Activated CD8-positive, alpha-beta T cell treated with anti-CD3 and anti-CD28 coated beads for 36 hours (primary cell): ENCODE data around the gene DRC7. TPM values are rescaled to one million over a fixed set of nuclear protein-coding genes. Genes with fewer than 3 reads are reported as not detected.
A peak's percentile ranks its signal among the peaks of the same experiment; 100 is the strongest.

ENCODE experiments used
- ATAC-seq: fragments of 200-7000 bp; cut with Tn5 transposase; one replicate; pipeline ENCODE4 v1.10.0; 2021; ENCODE audit warnings: mild to moderate bottlenecking, moderate library complexity
- CTCF ChIA-PET: fragments of 350-600 bp; sonication (Branson Sonifier 250); formaldehyde crosslinking; loops from one replicate; lab custom pipeline; 2021; ENCODE audit warnings: antibody characterized with exemption; lab: Charles Lee
- POLR2A ChIA-PET: fragments of 350-600 bp; sonication (Branson Sonifier 250); formaldehyde crosslinking; loops from one replicate; lab custom pipeline; 2021; ENCODE audit warnings: antibody characterized with exemption; lab: Charles Lee
- DNase-seq: peaks from one replicate; pipeline ENCODE4 v3.0.0-alpha.2; 2020
- H3K27ac Mint-ChIP-seq: one replicate; pipeline ENCODE4 v1.8.0; 2021; ENCODE audit warnings: mild to moderate bottlenecking, mixed read lengths
- H3K27me3 Mint-ChIP-seq: one replicate; pipeline ENCODE4 v1.8.0; 2021; ENCODE audit warnings: mixed read lengths
- H3K36me3 Mint-ChIP-seq: one replicate; pipeline ENCODE4 v1.8.0; 2021; ENCODE audit warnings: low read depth, mixed read lengths
- H3K4me1 Mint-ChIP-seq: one replicate; pipeline ENCODE4 v1.8.0; 2021; ENCODE audit warnings: low read depth, mixed read lengths
- H3K4me3 Mint-ChIP-seq: one replicate; pipeline ENCODE4 v1.8.0; 2021; ENCODE audit warnings: mild to moderate bottlenecking, moderate library complexity, mixed read lengths
- H3K9me3 Mint-ChIP-seq: one replicate; pipeline ENCODE4 v1.8.0; 2021; ENCODE audit warnings: mixed read lengths
- intact Hi-C: fragments of 100-400 bp; cut with micrococcal nuclease; formaldehyde crosslinking; loops from one replicate; pipeline ENCODE4 v1.10.0; 2022
- total RNA-seq, 2 experiments: library from RNA; stranded (reverse); gene quantifications; one replicate each; pipeline ENCODE4 v1.2.3, GENCODE V29; 2021
- TF ChIP-seq, protein P1 (sequence below): fragments of 200-600 bp; IDR thresholded peaks from one replicate; pipeline ENCODE4 v1.8.0; 2022; ENCODE audit warnings: antibody characterized with exemption, mild to moderate bottlenecking

DRC7 gene
- total RNA-seq, 2 experiments from 2014 or later, result 0.58 TPM; not detected in 1

DNA sequence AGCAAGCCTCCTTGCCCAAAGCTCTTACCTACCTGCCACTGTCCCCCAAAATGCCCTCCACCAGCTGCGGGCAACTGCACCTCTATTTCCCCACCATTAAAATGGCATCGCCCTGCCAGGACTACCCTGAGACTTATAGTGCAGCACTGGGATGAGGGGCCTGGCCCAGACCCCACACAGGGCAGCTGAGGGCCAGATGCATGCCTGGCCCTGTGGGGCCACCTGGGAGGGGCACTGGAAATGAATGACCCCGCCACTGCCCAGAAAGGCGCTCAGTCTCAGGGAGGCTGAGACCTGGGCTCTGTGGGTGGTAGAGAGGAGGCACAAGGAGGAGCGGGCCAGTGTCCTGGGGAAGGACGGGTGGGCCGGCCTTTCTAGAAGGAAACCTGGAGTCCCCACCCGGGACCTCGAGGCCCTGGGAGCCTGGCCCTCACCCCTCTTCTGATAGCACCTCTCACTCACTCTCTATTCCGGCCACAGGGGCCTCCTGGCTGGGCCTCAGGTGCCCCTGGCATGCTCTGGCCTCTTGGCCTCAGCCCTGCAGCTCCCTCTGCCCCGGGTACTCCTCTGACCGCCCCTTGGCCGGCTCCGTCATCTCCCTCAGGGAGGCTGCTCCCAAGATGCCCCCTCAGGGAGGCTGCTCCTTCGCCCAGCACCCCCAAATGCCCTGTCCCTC, 67.9 kb downstream of the DRC7 start:
- intact Hi-C loops, result no loop called here
- no peaks in the 10 kb centered on the region for H3K9me3 Mint-ChIP-seq
- TF ChIP-seq, protein P1, sequence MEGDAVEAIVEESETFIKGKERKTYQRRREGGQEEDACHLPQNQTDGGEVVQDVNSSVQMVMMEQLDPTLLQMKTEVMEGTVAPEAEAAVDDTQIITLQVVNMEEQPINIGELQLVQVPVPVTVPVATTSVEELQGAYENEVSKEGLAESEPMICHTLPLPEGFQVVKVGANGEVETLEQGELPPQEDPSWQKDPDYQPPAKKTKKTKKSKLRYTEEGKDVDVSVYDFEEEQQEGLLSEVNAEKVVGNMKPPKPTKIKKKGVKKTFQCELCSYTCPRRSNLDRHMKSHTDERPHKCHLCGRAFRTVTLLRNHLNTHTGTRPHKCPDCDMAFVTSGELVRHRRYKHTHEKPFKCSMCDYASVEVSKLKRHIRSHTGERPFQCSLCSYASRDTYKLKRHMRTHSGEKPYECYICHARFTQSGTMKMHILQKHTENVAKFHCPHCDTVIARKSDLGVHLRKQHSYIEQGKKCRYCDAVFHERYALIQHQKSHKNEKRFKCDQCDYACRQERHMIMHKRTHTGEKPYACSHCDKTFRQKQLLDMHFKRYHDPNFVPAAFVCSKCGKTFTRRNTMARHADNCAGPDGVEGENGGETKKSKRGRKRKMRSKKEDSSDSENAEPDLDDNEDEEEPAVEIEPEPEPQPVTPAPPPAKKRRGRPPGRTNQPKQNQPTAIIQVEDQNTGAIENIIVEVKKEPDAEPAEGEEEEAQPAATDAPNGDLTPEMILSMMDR, result no peak
- H3K4me3 Mint-ChIP-seq, result no peak overlapping the region
- ChIA-PET POLR2A (no interaction called here), CTCF (no interaction called here)
- no peaks in the 10 kb centered on the region for H3K36me3 Mint-ChIP-seq
- DNase-seq, result no peak
- ATAC-seq, result no peak
- H3K27ac Mint-ChIP-seq, result no peak overlapping the region
- peaks cover 4% of the 10 kb centered on the region for H3K4me1 Mint-ChIP-seq
- H3K27me3 Mint-ChIP-seq, result no peaks in the 10 kb centered on the region

DNA sequence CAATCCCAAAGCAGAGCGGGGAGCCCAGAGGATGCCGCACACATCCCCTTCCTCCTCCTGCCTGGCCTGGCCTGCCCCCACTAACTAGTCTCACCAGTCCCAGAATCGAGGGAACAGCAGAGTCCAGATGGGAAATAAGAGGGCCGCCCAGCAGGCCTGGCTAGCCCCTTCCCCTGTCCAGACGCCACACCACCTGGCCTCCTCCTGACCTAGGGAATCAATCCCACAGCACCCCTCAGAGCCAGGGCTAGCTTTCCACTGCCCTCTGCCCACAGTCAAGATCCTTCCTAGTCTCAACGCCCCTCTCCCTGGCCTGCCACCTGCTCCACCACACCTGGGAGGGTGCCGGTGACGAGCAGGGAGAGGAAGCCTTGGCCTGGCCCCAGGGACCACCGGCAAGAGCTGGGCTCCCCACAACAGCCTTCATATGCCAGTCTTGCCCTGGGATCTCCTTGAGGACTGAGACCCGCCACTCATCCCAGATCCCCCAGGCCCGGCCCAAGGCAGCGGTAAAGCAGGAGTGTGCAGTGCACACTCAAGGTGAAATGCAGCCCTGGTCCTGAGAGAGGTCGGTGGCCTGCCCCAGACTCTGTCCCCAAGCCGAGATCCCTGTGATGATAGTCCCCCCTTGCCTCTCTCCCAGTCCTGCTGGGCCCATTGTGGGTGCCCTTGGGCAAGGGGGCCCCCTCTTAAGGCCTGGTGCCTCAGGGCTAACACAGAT, 68.8 kb downstream of the DRC7 start:
- ChIA-PET POLR2A (no interaction called here), CTCF (no interaction called here)
- DNase-seq, result no peak
- ATAC-seq, result no peak
- intact Hi-C loops, result no loop called here
- peaks cover 3% of the 10 kb centered on the region for H3K4me1 Mint-ChIP-seq
- no peaks in the 10 kb centered on the region for H3K36me3 Mint-ChIP-seq
- no peak overlapping the region for H3K27ac Mint-ChIP-seq
- H3K27me3 Mint-ChIP-seq, result no peaks in the 10 kb centered on the region
- TF ChIP-seq, protein P1, result no peak
- no peak overlapping the region for H3K4me3 Mint-ChIP-seq
- no peaks in the 10 kb centered on the region for H3K9me3 Mint-ChIP-seq

DNA sequence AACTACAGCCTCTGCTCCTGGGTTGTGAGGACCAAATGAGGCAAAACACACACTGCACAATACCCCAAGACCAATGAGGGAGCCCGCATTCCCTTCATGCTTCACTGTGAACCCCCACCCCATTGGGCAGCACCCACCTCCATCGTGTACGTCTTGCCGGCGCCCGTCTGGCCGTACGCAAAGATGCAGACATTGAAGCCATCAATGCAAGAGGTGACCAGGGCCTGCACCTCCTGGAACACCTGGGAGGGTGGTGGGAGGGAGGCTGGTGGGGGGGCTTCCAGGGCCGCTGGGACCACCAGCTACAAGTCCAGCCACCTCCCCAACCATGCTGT, 69.4 kb downstream of the DRC7 start:
- ATAC-seq, result no peak
- H3K27ac Mint-ChIP-seq, result no peak overlapping the region
- no peaks in the 10 kb centered on the region for H3K27me3 Mint-ChIP-seq
- no peak overlapping the region for H3K4me3 Mint-ChIP-seq
- no peaks in the 10 kb centered on the region for H3K36me3 Mint-ChIP-seq
- no peaks in the 10 kb centered on the region for H3K9me3 Mint-ChIP-seq
- DNase-seq, result no peak
- CTCF ChIA-PET, result no interaction called here
- POLR2A ChIA-PET, result no interaction called here
- H3K4me1 Mint-ChIP-seq, result no peaks in the 10 kb centered on the region
- intact Hi-C loops, result no loop called here
- TF ChIP-seq, protein P1, result no peak

DNA sequence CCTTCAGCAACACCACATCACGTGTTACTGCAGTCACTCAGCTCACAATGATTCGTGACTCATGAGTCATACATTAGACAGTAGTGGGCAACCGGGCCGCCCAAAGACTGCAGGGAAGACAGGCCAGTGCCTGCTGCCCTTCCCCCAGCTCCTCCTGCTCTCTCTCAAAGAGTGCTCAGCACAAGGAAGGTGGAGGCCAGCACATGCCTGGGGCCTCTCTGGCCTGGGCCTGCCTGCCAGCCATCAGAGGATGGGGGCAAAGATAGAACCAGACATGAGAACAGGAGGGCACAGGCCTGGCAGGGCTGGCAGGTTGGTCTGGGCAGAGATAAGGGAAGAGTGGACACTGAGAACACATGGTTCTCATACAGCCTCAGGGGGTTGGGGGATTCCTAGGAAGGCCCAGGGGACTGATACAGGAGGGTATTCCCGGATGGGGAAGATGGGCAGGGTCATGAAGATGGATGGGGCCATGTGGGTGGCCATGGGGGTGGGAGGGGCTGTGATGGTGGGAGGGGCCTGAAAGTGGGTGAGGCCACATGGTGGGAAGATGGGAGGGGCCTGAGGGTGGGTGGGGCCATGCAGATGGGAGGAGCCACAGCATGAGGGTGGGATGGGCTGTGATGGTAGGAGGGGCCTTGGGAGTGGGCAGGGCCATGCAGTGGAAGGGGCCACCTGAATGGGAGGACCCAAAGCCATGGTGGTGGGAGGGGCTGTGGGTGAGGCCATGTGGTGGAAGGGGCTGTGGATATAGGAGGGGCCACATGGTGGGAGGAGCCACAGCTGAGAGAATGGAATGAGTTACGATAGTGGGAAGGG, 69.9 kb downstream of the DRC7 start:
- intact Hi-C loops, result no loop called here
- peak; percentile 92 for ATAC-seq

More for the DNA sequence above, 69.9 kb downstream of the DRC7 start:
- H3K27me3 Mint-ChIP-seq, result no peaks in the 10 kb centered on the region
- H3K27ac Mint-ChIP-seq, result no peak overlapping the region
- TF ChIP-seq, protein P1, result no peak
- no peaks in the 10 kb centered on the region for H3K9me3 Mint-ChIP-seq
- DNase-seq, result peak; percentile 56
- no peak overlapping the region for H3K4me3 Mint-ChIP-seq
- H3K4me1 Mint-ChIP-seq, result no peaks in the 10 kb centered on the region
- ChIA-PET POLR2A (no interaction called here), CTCF (no interaction called here)
- no peaks in the 10 kb centered on the region for H3K36me3 Mint-ChIP-seq
